Left ventricle myocardium inferior (tissue), 1 donor: ENCODE measurements around the gene WDR31. TPM values are rescaled to one million over a fixed set of nuclear protein-coding genes. Genes with fewer than 3 reads are reported as not detected.
"Not testable (repeated sequence)": the region's sequence is repeated elsewhere in the genome, so short reads cannot be mapped to it uniquely, and the experiment has no call there.

ENCODE experiments used
- DNase-seq: peaks from one replicate; pipeline ENCODE4 v3.0.0-alpha.2; 2020
- H3K27ac ChIP-seq: fragments of 200-600 bp; replicated peaks from 2 replicates; pipeline ENCODE4 v1.8.0; 2021
- H3K27me3 ChIP-seq: fragments of 200-600 bp; 2 replicates; pipeline ENCODE4 v1.8.0; 2021; ENCODE audit warnings: low read depth
- H3K36me3 ChIP-seq: fragments of 200-600 bp; 2 replicates; pipeline ENCODE4 v1.8.0; 2021
- H3K4me1 ChIP-seq: fragments of 200-600 bp; 2 replicates; pipeline ENCODE4 v1.8.0; 2021
- H3K4me3 ChIP-seq: fragments of 200-600 bp; 2 replicates; pipeline ENCODE4 v1.8.0; 2021; ENCODE audit warnings: mild to moderate bottlenecking, moderate library complexity
- H3K9me3 ChIP-seq: fragments of 200-600 bp; replicated peaks from 2 replicates; pipeline ENCODE4 v1.8.0; 2021
- intact Hi-C: fragments of 100-400 bp; cut with micrococcal nuclease; formaldehyde crosslinking; loops from one replicate; pipeline ENCODE4 v1.11.0; 2022
- total RNA-seq: library from RNA; stranded (reverse); fragmentation: NEBNext Ultra II Directional; extraction: Animal tissue kit (Norgen Biotek cat#: 25700); gene quantifications from one replicate; pipeline ENCODE4 v1.2.1, GENCODE V29; 2021
- TF ChIP-seq, protein P1 (sequence below): fragments of 200-600 bp; IDR thresholded peaks from 2 replicates; pipeline ENCODE4 v1.8.0; 2021; ENCODE audit warnings: antibody characterized with exemption, mild to moderate bottlenecking, borderline replicate concordance
- donor health status: DM: no; HTN: yes; CAD: no; lungs with severe emphysema.

The WDR31 gene
- total RNA-seq, 1 donor from 2014 or later: 12.4 TPM

DNA sequence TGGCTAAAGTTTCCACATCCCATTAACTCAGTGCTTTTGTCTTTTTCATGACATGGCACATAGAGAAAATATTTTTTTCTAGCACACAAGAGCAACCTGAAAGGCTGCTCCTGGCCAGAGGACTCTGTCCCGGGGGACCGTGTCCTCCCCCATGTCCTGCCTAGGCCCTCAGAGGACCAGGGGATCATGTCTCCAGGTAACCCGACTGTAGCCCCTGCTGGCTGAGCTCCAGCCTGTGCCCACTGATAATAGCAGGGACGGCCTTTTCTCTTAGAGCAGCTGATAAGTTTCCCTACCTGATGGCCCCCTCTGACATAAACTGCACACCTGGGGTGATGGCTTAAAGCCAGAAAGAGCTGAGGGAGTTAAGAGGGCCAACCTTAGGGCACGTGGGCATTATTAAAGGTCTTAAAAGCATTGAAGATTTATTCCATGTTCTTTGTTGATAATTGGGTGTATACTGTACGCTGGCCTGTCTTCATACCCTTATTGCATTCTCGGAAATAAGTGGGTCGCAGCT is 30.8 kb upstream of the WDR31 start:
- TF ChIP-seq, protein P1, sequence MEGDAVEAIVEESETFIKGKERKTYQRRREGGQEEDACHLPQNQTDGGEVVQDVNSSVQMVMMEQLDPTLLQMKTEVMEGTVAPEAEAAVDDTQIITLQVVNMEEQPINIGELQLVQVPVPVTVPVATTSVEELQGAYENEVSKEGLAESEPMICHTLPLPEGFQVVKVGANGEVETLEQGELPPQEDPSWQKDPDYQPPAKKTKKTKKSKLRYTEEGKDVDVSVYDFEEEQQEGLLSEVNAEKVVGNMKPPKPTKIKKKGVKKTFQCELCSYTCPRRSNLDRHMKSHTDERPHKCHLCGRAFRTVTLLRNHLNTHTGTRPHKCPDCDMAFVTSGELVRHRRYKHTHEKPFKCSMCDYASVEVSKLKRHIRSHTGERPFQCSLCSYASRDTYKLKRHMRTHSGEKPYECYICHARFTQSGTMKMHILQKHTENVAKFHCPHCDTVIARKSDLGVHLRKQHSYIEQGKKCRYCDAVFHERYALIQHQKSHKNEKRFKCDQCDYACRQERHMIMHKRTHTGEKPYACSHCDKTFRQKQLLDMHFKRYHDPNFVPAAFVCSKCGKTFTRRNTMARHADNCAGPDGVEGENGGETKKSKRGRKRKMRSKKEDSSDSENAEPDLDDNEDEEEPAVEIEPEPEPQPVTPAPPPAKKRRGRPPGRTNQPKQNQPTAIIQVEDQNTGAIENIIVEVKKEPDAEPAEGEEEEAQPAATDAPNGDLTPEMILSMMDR: no peak
- Histone ChIP-seq H3K36me3 (peaks cover 21% of the 10 kb centered on the region), H3K4me1 (peaks cover 16% of the 10 kb centered on the region), H3K9me3 (no peaks in the 10 kb centered on the region), H3K27ac (no peak overlapping the region), H3K4me3 (no peak overlapping the region), H3K27me3 (peaks cover 9% of the 10 kb centered on the region)
- intact Hi-C loops: no loop called here
- no peak for DNase-seq

DNA sequence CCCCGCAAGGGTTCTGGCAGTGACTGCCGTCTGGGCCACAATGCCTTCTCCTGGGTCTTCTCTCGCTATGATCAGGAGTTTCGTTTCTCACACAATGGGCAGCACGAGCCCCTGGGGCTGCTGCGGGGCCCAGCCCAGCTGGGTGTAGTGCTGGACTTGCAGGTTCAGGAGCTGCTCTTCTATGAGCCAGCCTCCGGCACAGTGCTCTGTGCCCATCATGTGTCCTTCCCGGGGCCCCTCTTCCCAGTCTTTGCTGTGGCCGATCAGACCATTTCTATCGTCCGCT is 29.7 kb upstream of the WDR31 start:
- TF ChIP-seq, protein P1: no peak
- intact Hi-C loops: no loop called here
- Histone ChIP-seq H3K9me3 (no peaks in the 10 kb centered on the region), H3K36me3 (peaks cover 16% of the 10 kb centered on the region), H3K4me1 (peaks cover 15% of the 10 kb centered on the region), H3K27ac (no peak overlapping the region), H3K27me3 (no peaks in the 10 kb centered on the region), H3K4me3 (no peak overlapping the region)
- DNase-seq: no peak

DNA sequence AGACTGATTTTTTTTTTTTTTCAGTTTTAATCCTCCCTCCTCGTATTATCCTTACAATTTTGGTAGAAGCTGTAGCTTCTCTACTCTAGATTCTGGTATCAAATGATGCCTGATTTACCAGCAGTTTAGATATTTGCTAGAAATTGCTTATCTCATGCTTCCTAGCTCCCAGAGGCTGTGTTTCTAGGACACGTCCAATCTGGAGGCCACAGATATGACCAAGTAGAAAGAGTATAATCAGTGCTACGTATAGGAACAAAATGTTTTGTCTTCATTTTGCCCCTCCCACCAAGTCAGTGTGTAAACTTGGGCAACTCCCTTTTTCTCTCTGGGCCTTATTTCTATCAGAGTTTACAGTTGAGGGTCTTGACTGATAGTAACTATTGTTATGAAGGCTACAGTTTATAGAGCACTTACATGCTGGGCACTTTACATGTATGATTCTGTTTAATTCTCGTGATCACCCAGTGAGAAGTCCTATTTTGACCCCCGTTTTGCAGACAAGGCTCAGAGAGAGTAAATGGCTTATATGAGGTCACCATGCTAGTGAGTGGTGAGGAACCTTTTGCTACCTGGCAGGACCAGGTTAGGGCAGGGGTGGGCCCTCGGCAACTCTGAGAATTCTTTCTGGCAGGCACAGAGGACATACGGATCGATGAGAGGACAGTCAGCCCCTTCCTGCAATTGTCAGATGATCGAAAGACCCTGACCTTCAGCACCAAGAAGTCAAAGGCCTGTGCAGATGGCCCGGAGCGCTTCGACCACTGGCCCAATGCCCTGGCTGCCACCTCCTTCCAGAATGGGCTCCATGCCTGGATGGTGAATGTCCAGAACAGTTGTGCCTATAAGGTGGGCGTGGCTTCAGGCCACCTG is 29.1 kb upstream of the WDR31 start:
- Histone ChIP-seq H3K27ac (no peak overlapping the region), H3K27me3 (no peaks in the 10 kb centered on the region), H3K36me3 (peaks cover 12% of the 10 kb centered on the region), H3K4me3 (no peak overlapping the region), H3K4me1 (peaks cover 19% of the 10 kb centered on the region), H3K9me3 (no peaks in the 10 kb centered on the region)
- TF ChIP-seq, protein P1: no peak
- intact Hi-C loops: no loop called here
- no peak for DNase-seq

DNA sequence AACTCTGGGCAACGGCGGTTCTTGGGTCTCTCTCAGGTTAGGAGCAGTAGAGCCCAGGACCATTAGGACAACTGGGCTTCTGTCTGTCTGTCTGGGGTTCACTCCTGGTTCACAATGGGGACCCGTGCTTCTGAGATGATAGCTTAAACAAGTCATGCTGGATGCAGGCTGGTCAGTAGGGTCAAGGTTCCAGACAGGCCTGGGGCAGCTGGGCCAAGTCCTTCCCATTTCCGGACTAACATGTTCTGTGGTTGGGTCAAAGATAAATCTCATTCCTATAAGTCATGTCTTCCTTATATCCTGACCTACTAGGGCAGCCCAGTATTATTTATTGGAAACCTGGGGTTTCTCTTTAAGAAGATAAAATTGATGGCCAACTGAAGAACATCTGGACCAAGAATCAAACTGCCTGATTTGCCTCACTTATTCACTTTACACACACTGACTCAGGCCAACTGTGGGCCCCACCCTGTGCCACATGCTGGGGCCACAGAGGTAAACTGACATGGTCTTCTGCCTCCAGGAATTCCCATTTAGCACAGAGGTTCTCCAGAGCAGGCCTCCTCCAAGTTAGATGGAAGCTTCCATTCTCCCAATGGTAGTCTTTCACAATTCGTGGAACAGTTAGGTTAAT is 28.4 kb upstream of the WDR31 start:
- TF ChIP-seq, protein P1: no peak
- Histone ChIP-seq H3K4me1 (peaks cover 19% of the 10 kb centered on the region), H3K27me3 (no peaks in the 10 kb centered on the region), H3K4me3 (no peak overlapping the region), H3K27ac (no peak overlapping the region), H3K36me3 (peaks cover 4% of the 10 kb centered on the region), H3K9me3 (no peaks in the 10 kb centered on the region)
- intact Hi-C loops: no loop called here
- no peak for DNase-seq

DNA sequence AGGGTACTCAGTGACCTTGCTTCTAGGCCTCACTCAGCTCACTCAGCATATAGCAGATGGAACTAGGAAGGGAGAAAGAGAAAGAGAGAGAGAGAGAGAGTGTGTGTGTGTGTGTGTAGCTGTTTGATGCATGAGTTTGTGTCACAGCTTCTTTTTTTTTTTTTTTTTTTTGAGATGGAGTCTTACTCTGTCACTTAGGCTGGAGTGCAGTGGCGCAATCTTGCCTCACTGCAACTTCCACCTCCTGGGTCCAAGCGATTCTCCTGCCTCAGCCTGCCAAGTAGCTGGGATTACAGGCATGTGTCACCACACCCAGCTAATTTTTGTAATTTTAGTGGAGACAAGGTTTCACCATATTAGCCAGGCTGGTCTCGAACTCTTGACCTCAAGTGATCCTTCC is 25.6 kb upstream of the WDR31 start:
- H3K27ac ChIP-seq, H3K36me3 ChIP-seq, DNase-seq, intact Hi-C loops, H3K4me3 ChIP-seq, H3K27me3 ChIP-seq, H3K9me3 ChIP-seq: not testable (repeated sequence)
- peaks cover 19% of the 10 kb centered on the region for H3K4me1 ChIP-seq

DNA sequence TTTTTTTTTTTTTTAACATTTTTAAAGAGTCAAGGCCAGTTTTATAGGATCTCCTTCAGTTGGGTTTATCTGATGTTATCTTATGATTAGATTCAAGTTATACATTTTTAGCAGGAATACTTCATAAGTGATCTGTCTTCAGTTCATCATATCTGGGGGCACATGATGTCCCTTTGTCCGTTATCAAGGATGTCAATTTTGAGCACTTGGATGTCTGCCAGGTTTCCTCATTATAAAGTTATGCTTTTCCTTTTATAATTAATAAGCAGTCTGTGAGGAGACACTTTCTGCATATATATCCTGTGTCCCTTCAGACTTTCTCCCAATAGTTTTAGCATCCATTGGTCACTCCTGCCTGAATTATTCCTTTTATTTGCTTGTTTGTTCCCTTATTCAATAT is 24.9 kb upstream of the WDR31 start:
- TF ChIP-seq, protein P1: no peak
- Histone ChIP-seq H3K27me3 (no peaks in the 10 kb centered on the region), H3K36me3 (no peaks in the 10 kb centered on the region), H3K27ac (no peak overlapping the region), H3K4me3 (no peak overlapping the region), H3K9me3 (no peaks in the 10 kb centered on the region), H3K4me1 (peaks cover 17% of the 10 kb centered on the region)
- no peak for DNase-seq
- intact Hi-C loops: no loop called here
